ENCODE data around the gene PTPMT1.
"Not testable (repeated sequence)": the region's sequence is repeated elsewhere in the genome, so short reads cannot be mapped to it uniquely, and the experiment has no call there.

The PTPMT1 gene

DNA sequence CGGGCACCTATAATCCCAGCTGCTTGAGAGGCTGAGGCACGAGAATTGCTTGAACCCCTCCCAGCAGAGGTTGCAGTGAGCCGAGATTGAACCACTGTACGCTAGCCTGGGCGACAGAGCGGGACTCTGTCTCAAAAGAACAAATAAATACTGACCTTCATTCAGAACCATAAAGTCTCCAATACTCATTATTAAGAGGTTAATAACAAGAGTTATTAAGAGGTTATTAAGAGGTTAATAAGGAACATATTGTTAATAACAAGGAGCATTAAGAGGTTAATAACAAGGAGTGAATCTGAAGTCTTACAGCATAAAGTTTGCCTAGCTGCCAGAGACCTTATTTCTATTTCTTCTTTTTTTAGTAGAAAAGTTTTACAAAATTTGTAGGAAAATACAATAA lies 20.1 kb upstream of the PTPMT1 start:
- in situ Hi-C loops (cut with HindIII; ENCODE audit: low sequenced_read_pairs) = no loop called here

DNA sequence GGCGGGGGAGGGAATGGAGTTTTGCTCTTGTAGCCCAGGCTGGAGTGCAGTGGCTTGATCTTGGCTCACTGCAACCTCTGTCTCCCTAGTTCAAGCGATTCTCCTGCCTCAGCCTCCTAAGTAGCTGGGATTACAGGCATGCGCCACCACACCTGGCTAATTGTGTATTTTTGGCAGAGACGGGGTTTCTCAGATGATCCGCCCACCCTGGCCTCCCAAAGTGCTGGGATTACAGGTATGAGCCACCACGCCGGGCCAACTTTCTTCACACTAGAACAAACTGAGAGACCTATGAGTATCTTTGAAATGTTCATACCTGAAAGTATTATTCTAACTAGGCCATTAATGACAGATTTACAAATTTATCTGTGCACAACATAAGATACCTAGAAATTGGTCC lies 19.1 kb upstream of the PTPMT1 start:
- in situ Hi-C loops (cut with HindIII; ENCODE audit: low sequenced_read_pairs) = not testable (repeated sequence)

DNA sequence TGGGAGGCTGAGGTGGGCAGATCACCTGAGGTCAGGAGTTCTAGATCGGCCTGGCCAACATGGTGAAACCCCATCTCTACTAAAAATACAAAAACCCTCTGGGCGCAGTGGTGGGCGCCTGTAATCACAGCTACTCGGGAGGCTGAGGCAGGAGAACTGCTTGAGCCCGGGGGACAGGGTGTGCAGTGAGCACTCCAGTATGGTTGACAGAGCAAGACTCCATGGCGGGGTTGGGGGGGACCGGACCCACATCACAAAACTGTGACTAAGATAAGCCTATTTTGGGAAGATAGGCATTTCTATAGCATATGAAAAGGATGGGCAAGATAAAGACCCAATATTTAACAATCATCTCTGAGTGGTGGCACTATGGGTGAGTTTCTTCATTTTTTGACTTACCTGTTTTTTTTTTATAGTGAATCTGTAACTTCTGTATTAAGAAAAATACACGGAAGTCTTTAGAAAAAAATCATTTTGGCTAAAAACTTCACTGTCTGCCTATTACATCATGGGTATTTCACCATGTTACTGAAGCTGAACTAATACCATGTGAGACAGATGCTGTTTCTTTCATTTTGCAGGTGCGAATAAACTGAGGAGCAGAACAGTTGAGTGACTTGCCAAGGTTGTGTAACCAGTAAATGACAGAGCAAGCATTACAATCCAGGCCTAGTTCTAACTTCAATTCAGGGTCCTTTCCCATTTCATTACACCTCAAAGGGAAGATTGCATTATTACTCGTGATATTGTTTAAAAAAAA lies 14.9 kb upstream of the PTPMT1 start:
- in situ Hi-C loops (cut with HindIII; ENCODE audit: low sequenced_read_pairs) = no loop called here

DNA sequence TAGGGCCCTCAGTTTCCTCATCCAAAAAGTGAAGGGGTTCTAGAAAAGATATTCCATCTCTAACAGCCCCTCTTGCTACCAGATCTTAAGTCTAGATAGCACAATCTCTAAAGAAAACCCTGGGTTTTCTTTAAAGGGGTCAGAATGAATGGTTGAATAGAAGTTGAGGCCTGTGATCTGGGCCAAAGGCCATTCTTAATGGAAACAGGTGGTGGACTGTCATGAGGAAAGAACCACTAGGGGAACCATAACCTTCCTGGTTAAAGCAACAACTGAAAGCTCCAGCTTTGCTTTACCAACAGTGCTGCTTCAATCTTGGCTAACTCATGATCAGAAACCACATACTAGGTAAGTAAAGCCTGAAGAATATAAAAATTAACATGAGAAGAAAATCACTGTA lies 14.3 kb upstream of the PTPMT1 start:
- in situ Hi-C loops (cut with HindIII; ENCODE audit: low sequenced_read_pairs) = no loop called here

DNA sequence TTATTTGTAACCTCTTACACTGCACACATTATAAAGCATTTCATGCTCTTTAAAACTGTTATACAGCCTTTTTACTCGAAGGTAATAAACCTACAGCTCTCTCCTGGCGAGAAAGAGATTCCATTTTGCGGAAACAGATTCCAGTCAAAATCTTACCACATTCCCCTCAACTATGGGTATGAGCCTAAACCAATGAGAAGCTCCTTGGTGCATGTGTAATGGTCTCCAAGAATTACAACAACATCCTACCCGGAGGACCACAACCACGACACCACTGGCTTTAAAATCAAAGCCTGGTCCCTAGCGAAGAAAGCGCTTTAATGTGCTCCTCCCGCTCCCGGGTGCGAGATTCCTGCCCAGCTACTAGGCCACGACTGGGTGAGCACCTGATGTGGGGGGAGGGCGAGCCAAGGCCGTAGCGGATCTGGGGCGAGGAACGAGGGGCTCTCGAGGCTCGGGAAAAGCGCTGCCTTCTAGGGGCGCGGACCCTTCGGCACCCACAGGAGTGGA lies 13.3 kb upstream of the PTPMT1 start:
- in situ Hi-C loops (cut with HindIII; ENCODE audit: low sequenced_read_pairs) = no loop called here

DNA sequence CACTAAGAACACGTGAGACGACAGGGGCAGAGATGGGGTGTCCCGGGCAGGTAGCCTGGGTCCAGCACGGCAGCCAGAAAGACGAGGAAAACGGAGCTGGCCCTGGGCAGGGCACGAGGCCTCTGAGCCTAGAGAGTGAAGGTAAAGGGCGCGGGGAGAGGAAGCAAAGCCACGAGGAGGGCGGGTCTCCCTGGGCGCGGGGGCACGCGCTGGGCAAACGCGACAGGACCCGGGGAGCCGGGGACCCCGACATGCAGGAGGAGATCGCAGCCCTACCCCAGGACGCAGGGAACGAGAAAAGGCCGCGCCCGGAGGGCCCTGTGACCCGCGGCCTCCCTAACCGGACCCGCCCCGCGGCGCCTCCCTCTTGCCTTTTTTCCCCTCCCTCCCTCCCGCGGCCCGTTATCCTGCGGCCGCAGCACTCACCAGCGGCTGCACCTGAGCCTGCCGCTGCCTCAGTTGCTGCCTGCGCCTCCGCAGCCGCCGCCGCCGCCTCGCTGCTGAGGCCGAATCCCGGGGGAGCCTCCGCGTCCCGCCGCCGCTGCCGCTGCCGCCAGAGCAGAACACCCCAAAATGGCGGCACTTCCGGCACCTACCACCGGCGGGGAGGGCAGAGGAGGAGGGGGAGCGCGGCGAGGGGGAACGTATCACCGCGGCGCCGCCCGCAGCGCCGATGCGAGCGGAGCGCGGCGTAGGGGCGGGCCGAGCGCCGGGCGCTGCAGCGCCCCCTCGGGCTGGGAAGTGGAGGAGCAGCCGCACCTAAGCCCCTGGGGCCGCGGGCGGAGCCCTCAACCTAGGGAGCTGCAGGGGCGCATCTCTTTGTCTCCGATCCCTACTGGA lies 12.6 kb upstream of the PTPMT1 start, which contains the start of gene CELF1:
Gene CELF1 (minus strand): TSS at position 567 of the 840 bp plus-strand sequence. CDS start 53,609 bp downstream, outside the sequence.
- in situ Hi-C loops (cut with HindIII; ENCODE audit: low sequenced_read_pairs) = no loop called here

DNA sequence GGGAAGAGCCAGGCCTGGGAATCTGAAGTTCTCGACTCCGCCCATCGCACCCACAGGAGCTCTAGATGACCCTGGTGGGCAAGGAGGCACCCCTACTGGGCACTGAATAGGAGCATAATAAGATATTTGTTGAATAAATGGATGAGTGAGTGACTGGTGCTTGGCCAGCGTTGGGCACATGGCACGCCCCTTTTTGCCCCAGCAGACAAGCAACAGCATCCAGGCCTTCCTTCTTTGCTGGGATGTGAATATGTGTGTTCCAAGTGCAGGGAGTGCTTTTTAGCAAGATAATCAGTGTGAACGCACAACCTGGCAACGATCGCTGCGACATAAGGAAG lies 12.0 kb upstream of the PTPMT1 start:
- in situ Hi-C loops (cut with HindIII; ENCODE audit: low sequenced_read_pairs) = no loop called here

DNA sequence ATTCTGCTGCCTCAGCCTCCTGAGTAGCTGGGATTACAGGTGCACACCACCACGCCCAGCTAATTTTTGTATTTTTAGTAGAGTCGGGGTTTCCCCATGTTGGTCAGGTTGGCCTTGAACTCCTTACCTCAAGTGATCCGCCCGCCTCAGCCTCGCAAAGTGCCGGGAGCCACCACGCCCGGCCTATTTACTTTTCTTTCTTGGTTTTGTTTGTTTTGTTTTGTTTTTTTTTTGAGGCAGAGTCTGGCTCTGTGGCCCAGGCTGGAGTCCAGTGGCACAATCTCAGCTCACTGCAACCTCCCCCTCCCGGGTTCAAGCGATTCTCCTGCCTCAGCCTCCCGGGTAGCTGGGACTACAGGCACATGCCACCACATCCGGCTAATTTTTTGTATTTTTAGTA lies 8.4 kb upstream of the PTPMT1 start:
- in situ Hi-C loops (cut with HindIII; ENCODE audit: low sequenced_read_pairs) = loop anchor here (5.0 kb wide), 1 partner anchor 90 kb away; no protein-coding TSS in a partner anchor

DNA sequence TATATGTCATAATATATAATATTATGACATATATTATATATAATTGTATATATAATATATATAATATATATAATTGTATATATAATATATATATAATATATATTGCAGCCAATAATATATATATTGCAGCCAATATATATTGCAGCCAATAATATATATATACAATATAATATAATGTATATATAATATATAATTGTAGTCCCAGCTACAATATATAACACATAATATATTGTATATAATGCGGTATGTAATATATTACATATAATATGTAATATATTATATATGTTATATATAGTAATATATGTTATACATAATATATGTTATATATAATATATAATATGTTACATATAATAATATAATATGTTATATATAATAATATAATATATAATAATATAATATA lies 6.7 kb upstream of the PTPMT1 start:
- in situ Hi-C loops (cut with HindIII; ENCODE audit: low sequenced_read_pairs) = loop anchor here (5.0 kb wide), 1 partner anchor 91 kb away; no protein-coding TSS in a partner anchor

DNA sequence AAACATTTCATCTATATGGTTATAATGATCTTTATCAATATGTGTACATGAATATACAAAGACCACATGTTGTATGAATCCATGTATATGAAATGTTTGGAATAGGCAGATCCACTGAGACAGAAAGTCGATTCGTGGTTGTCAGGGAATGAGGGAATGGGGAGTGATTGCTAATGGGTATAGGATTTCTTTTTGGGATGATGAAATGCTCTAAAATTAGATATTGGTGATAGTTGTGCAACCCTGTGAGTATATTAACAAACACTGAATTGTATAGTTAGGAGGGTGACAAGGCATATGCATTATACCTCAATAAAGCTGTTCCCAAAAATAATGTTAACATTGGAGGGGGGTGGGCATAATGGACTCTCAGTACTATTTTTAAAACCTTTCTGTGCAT lies 5.0 kb upstream of the PTPMT1 start:
- in situ Hi-C loops (cut with HindIII; ENCODE audit: low sequenced_read_pairs) = no loop called here

DNA sequence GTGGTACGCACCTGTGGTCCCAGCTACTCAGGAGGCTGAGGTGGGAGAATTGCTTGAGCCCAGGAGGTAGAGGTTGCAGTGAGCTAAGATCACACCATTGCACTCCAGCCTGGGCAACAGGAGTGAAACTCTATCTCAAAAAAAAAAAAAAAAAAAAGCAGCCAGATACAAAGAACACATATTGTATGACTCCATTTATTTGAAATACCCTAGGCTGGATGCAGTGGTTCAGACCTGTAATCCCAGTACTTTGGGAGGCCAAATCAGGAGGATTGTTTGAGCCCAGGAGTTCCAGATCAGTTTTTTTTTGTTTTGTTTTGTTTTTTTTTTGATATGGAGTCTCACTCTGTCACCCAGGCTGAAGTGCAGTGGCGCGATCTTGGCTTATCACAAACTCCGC lies 3.0 kb upstream of the PTPMT1 start:
- in situ Hi-C loops (cut with HindIII; ENCODE audit: low sequenced_read_pairs) = not testable (repeated sequence)

DNA sequence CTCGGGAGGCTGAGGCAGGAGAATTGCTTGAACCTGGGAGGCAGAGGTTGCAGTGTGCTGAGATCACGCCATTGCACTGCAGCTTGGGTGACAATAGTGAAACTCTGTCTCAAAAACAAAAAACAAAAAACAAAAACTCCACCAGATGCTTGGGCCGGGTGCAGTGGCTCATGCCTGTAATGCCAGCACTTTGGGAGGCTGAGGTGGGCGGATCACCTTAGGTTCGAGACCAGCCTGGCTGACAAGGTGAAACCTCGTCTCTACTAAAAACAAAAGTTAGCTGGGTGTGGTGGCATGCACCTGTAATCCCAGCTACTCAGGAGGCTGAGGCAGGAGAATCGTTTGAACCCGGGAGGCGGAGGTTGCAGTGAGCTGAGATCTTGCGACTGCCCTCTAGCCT lies 1.0 kb upstream of the PTPMT1 start:
- in situ Hi-C loops (cut with HindIII; ENCODE audit: low sequenced_read_pairs) = not testable (repeated sequence)

DNA sequence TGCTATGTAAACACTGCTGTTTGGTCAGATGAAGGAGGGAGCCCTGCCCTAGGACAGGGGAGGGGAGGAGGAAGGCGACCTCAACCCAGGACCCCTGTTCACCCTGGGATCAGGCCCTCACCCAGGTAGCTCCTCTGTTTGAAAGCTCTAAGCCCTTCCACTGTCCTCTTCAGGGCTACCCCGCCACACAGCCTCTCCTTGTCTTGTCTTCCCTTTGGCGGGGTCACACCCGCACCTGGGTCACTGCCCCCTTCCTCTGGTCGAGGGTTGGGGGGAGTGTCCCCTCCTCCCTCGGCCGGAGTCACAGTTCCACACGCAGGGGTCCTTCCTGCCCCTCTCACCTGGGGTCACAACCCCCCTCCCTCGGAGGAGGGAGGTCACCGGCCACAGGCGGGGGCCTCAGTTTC lies 463 bp upstream of the PTPMT1 start:
- in situ Hi-C loops (cut with HindIII; ENCODE audit: low sequenced_read_pairs) = no loop called here

DNA sequence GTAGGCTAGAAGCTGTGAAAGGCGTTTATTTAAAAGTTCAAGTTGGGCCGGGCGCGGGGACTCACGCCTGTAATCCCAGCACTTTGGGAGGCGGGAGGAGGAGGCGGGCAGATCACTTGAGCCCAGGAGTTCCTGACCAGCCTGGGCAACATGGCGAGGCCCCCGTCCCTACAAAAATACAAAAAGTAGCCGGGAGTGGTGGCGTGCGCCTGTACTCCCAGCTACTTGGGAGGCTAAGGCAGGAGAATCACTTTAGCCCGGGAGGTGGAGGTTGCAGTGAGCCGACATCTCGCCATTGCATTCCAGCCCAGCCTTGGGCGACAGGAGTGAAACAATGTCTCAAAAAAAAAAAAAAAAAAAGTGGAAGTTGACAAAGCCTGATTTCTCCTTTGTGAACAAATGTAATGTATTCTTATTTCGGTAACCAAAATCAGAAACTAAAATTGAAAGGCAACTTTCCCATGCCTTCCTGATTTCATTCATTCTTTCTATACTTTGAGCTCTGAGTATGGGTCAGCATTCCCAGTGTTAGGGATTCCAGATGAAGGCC lies 825 bp downstream of the PTPMT1 start:
- in situ Hi-C loops (cut with HindIII; ENCODE audit: low sequenced_read_pairs) = no loop called here

DNA sequence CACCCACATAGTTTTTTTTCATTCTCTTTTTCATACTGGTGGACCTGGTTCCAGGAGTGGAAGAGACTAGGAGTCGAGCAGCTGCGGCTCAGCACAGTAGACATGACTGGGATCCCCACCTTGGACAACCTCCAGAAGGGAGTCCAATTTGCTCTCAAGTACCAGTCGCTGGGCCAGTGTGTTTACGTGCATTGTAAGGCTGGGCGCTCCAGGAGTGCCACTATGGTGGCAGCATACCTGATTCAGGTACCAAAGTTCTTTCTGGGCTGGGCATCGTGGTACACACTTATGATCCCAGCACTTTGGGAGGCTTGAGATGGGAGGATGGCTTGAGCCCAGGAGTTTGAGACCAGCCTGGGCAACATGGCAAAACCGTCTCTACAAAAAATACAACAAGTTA lies 4.2 kb downstream of the PTPMT1 start:
- in situ Hi-C loops (cut with HindIII; ENCODE audit: low sequenced_read_pairs) = loop anchor here (10.0 kb wide), 1 partner anchor 55 kb away; no protein-coding TSS in a partner anchor

DNA sequence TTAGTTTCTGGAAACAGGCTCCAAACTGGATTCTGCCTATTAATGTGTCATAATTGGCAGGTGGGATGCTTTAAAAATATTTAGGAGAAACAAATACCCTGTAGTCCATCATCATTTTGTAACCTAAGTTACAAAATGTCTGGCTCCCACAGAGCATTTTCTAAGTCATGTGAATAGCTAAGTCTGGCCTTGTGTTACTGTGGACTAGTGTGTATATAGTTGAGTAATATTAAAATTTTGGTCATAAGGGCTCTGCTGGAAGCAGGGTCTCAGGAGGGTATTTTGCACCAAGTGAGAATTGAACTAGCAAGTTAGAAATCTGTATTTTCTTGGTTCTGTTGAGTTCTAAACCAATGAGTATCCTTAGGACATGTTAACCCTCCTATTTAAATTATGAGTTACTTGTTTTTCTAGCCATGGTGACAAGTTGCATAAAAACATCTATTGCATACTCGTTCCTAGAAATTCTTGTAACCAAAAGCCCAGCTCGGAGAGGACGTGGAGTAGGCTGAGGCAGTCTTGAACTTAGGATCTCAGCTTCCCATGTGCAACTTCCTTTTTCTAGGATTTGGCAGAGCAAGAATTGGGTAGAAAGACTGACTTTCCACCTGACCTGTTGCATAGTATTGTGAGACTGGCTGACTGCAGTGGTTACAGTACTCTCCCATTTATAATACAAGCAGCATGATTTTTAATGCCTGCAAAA lies 5.4 kb downstream of the PTPMT1 start:
- in situ Hi-C loops (cut with HindIII; ENCODE audit: low sequenced_read_pairs) = loop anchor here (10.0 kb wide), 1 partner anchor 54 kb away; no protein-coding TSS in a partner anchor

DNA sequence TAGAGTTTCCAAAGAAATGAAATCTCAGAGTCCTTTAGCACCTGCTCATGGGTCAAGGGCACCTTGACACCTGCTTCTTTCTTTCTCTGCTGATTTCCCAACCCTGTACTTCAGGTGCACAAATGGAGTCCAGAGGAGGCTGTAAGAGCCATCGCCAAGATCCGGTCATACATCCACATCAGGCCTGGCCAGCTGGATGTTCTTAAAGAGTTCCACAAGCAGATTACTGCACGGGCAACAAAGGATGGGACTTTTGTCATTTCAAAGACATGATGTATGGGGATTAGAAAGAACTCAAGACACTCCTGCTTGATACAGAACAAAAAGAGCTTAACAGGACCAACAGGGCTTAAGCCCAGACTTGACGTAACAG lies 5.9 kb downstream of the PTPMT1 start:
- in situ Hi-C loops (cut with HindIII; ENCODE audit: low sequenced_read_pairs) = loop anchor here (10.0 kb wide), 1 partner anchor 53 kb away; no protein-coding TSS in a partner anchor

DNA sequence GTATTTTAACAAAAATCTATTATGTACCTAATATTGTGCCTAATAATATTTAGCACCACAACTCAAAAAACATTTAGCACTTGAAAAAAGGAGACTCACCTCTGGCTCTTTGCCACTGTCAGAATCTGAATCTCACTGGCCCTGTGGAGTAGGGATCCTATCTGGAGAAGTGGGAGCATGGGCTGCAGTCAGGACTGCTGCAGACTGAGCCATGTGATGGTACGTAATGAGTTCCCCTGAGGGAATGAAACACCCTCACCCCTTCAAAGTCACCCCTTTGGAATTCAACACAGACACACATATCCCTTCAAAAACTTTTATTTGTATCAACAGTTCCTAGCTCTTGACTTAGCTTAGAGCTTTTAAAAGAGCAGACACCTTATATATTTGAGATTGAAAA lies 6.5 kb downstream of the PTPMT1 start:
- in situ Hi-C loops (cut with HindIII; ENCODE audit: low sequenced_read_pairs) = loop anchor here (10.0 kb wide), 1 partner anchor 53 kb away; no protein-coding TSS in a partner anchor

DNA sequence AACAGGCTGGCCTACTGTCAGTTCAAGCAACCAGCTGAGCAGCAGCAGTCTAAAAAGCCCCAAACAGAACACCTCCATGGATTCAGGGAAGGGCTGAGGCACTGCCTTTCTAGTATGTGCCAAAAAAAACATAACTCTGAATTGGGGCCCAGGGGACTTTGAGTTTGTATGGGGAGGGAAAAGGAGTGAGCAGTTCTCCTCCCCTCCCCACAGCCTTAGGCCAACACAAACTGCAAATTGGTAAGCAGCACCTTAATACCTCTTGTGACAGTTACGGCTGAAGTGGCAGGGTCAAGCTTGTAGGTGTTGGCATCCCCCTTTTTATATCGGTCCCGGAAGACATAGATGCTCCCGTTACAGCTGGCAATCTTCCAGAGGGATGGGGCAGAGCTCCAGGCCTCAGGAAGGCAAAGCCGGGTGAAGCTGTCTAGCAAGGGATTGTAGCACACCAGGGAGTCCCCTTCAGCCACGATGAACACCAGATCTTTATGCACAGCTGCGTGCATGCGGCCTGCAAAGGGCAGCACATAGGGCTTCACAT lies 7.4 kb downstream of the PTPMT1 start:
- in situ Hi-C loops (cut with HindIII; ENCODE audit: low sequenced_read_pairs) = loop anchor here (10.0 kb wide), 1 partner anchor 52 kb away; no protein-coding TSS in a partner anchor

DNA sequence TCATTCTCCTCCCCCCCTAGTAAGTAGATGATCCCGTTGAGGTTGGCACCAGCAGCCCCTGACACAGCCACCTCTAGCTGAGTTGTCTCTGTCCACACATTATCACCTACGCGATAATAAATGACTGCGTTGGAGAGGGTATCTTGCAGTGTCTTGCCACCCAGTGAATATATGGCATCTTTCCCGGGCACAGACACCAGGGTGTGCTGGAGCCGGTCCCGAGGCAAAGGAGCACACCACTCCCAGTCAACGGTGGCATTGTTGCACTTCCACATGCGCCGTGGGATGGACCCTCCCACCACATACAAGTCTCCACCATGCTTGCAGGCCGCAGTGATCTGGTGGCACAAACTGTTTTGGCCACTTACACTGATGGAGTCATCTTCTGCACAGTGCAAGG lies 7.9 kb downstream of the PTPMT1 start:
- in situ Hi-C loops (cut with HindIII; ENCODE audit: low sequenced_read_pairs) = loop anchor here (10.0 kb wide), 1 partner anchor 51 kb away; no protein-coding TSS in a partner anchor
